Epithelial cell of prostate (primary cell): ENCODE data around the gene ZC3H14.
"Not testable (repeated sequence)": the region's sequence is repeated elsewhere in the genome, so short reads cannot be mapped to it uniquely, and the experiment has no call there.

Experiments used
- DNase-seq: peaks from one replicate; pipeline ENCODE4 v3.0.0-alpha.2; 2011; ENCODE audit warnings: low read depth, low spot score
- H3K27ac ChIP-seq: fragments of 450-650 bp; 2 replicates; pipeline ENCODE4 v1.5.1; 2017; ENCODE audit warnings: mild to moderate bottlenecking

The ZC3H14 gene

GRCh38 chr14:88562831-88563686 is at the start of gene ZC3H14:
Gene ZC3H14, plus strand, starts transcription at chr14:88563037. Its CDS starts 97 bp downstream, at chr14:88563134.
- H3K27ac ChIP-seq, result peak within 1 kb of the TSS; percentile 68
- no peak for DNase-seq

- no peak for DNase-seq
- no peak overlapping the region for H3K27ac ChIP-seq
Observed at GRCh38 chr14:88515499-88516221, 47.2 kb upstream of the ZC3H14 start.

GRCh38 chr14:88516861-88517357 is 45.9 kb upstream of the ZC3H14 start:
- H3K27ac ChIP-seq, result no peak overlapping the region
- DNase-seq, result no peak

- DNase-seq, result peak; percentile 24
- no peak overlapping the region for H3K27ac ChIP-seq
Observed at GRCh38 chr14:88518592-88519512, 44.0 kb upstream of the ZC3H14 start.

GRCh38 chr14:88519907-88520306 is 42.9 kb upstream of the ZC3H14 start:
- no peak for DNase-seq
- no peak overlapping the region for H3K27ac ChIP-seq

GRCh38 chr14:88521818-88522217 is 41.0 kb upstream of the ZC3H14 start:
- peak overlapping the region; percentile 31 for H3K27ac ChIP-seq
- DNase-seq, result no peak

- peak overlapping the region; percentile 31 for H3K27ac ChIP-seq
- DNase-seq, result no peak
Observed at GRCh38 chr14:88522393-88522792, 40.4 kb upstream of the ZC3H14 start.

GRCh38 chr14:88529889-88530288 is 32.9 kb upstream of the ZC3H14 start:
- DNase-seq, H3K27ac ChIP-seq: not testable (repeated sequence)

- no peak for DNase-seq
- H3K27ac ChIP-seq, result no peak overlapping the region
Observed at GRCh38 chr14:88533064-88533602, 29.7 kb upstream of the ZC3H14 start.

- DNase-seq, result no peak
- no peak overlapping the region for H3K27ac ChIP-seq
Observed at GRCh38 chr14:88535149-88535548, 27.7 kb upstream of the ZC3H14 start.

GRCh38 chr14:88535813-88536212 is 27.0 kb upstream of the ZC3H14 start:
- no peak overlapping the region for H3K27ac ChIP-seq
- no peak for DNase-seq

GRCh38 chr14:88541324-88541723 is 21.5 kb upstream of the ZC3H14 start:
- no peak for DNase-seq
- H3K27ac ChIP-seq, result no peak overlapping the region

- no peak for DNase-seq
- H3K27ac ChIP-seq, result no peak overlapping the region
Observed at GRCh38 chr14:88542857-88543795, 19.7 kb upstream of the ZC3H14 start.

GRCh38 chr14:88545256-88545655 is 17.6 kb upstream of the ZC3H14 start:
- no peak for DNase-seq
- no peak overlapping the region for H3K27ac ChIP-seq

GRCh38 chr14:88546621-88547385 is 16.0 kb upstream of the ZC3H14 start:
- no peak for DNase-seq
- H3K27ac ChIP-seq, result no peak overlapping the region

GRCh38 chr14:88547386-88547780 is 15.5 kb upstream of the ZC3H14 start:
- DNase-seq, result no peak
- no peak overlapping the region for H3K27ac ChIP-seq

GRCh38 chr14:88550078-88550477 is 12.8 kb upstream of the ZC3H14 start:
- H3K27ac ChIP-seq, result no peak overlapping the region
- DNase-seq, result no peak
